HEK293 (cell line): ENCODE measurements around the gene TTLL4.

Experiments
- CTCF ChIA-PET: fragments of 350-600 bp; formaldehyde crosslinking; extraction: SDS; loops from one replicate; lab custom pipeline; 2021; ENCODE audit warnings: antibody characterized with exemption; lab: Yijun Ruan, JAX
- POLR2A ChIA-PET: fragments of 300-600 bp; formaldehyde crosslinking; extraction: SDS; loops from one replicate; lab custom pipeline; 2020; ENCODE audit warnings: antibody characterized with exemption, inconsistent platforms; lab: Yijun Ruan, JAX
- H3K27ac ChIP-seq: fragments of 200-500 bp; sonication (Bioruptor generic); 2 replicates; pipeline ENCODE4 v1.5.1; 2014; ENCODE audit warnings: low read depth, low read length, control low read depth, inconsistent platforms; ENCODE audit errors: extremely low read depth
- H3K36me3 ChIP-seq, 2 experiments: fragments of 200-500 bp in 1 of 2; sonication (Bioruptor generic) in 1 of 2; 1 replicate in 1 of 2; 2 replicates in 1 of 2; pipeline ENCODE4 v1.5.1; 2014 to 2017; ENCODE audit warnings: inconsistent platforms in 2 of 2, low read length in 2 of 2; ENCODE audit not compliant: control insufficient read depth in 2 of 2, insufficient read depth in 1 of 2
- H3K4me1 ChIP-seq: fragments of 200-500 bp; sonication (Bioruptor generic); 2 replicates; pipeline ENCODE4 v1.5.1; 2014; ENCODE audit warnings: mild to moderate bottlenecking, low read length, inconsistent platforms; ENCODE audit not compliant: control insufficient read depth, insufficient read depth
- H3K4me3 ChIP-seq: 2 replicates; pipeline ENCODE4 v1.5.1; 2011; ENCODE audit warnings: low read depth, mild to moderate bottlenecking, control low read depth, low read length, moderate library complexity
- H3K9me3 ChIP-seq: fragments of 200-500 bp; sonication (Bioruptor generic); 2 replicates; pipeline ENCODE4 v1.5.1; 2014; ENCODE audit warnings: low read depth, low read length, inconsistent platforms; ENCODE audit not compliant: control insufficient read depth, insufficient read depth
- GLI4 ChIP-seq: fragments of 450-650 bp; formaldehyde crosslinking; IDR thresholded peaks from 2 replicates; pipeline ENCODE4 v1.5.1; 2016; ENCODE audit warnings: missing biosample characterization, missing genetic modification characterization
- HIC1 ChIP-seq: fragments of 450-650 bp; formaldehyde crosslinking; IDR thresholded peaks from 2 replicates; pipeline ENCODE4 v1.5.1; 2016; ENCODE audit warnings: missing biosample characterization, missing genetic modification characterization
- HOXD13 ChIP-seq: sonication (generic); formaldehyde crosslinking; IDR thresholded peaks from 2 replicates; pipeline ENCODE4 v1.8.0; 2022; ENCODE audit warnings: missing genetic modification reagents, borderline replicate concordance
- KLF1 ChIP-seq: fragments of 450-650 bp; formaldehyde crosslinking; IDR thresholded peaks from 2 replicates; pipeline ENCODE4 v1.5.1; 2016; ENCODE audit warnings: missing biosample characterization, missing genetic modification characterization
- OVOL3 ChIP-seq: fragments of 450-650 bp; formaldehyde crosslinking; IDR thresholded peaks from 2 replicates; pipeline ENCODE4 v1.5.1; 2016; ENCODE audit warnings: missing biosample characterization, missing genetic modification characterization
- PRDM4 ChIP-seq: fragments of 450-650 bp; formaldehyde crosslinking; IDR thresholded peaks from 2 replicates; pipeline ENCODE4 v1.5.1; 2017; ENCODE audit warnings: missing biosample characterization, missing genetic modification characterization
- ZBTB21 ChIP-seq: fragments of 450-650 bp; formaldehyde crosslinking; IDR thresholded peaks from 2 replicates; pipeline ENCODE4 v1.5.1; 2017; ENCODE audit warnings: missing biosample characterization, missing genetic modification characterization
- ZBTB7A ChIP-seq: fragments of 450-650 bp; formaldehyde crosslinking; IDR thresholded peaks from 2 replicates; pipeline ENCODE4 v1.5.1; 2016; ENCODE audit warnings: low read depth, missing biosample characterization, missing genetic modification characterization
- ZFHX2 ChIP-seq: fragments of 450-650 bp; formaldehyde crosslinking; conservative IDR thresholded peaks from 2 replicates; pipeline ENCODE4 v1.5.1; 2016; ENCODE audit warnings: missing biosample characterization, missing genetic modification characterization
- ZNF211 ChIP-seq: fragments of 450-650 bp; formaldehyde crosslinking; IDR thresholded peaks from 2 replicates; pipeline ENCODE4 v1.5.1; 2016; ENCODE audit warnings: low read depth, missing biosample characterization, missing genetic modification characterization
- ZNF248 ChIP-seq: fragments of 450-650 bp; formaldehyde crosslinking; IDR thresholded peaks from 2 replicates; pipeline ENCODE4 v1.5.1; 2017; ENCODE audit warnings: missing biosample characterization, missing genetic modification characterization
- ZNF354C ChIP-seq: fragments of 450-650 bp; formaldehyde crosslinking; IDR thresholded peaks from 2 replicates; pipeline ENCODE4 v1.5.1; 2016; ENCODE audit warnings: missing biosample characterization, missing genetic modification characterization, low read depth, borderline replicate concordance
- ZNF37A ChIP-seq: fragments of 450-650 bp; IDR thresholded peaks from 2 replicates; pipeline ENCODE4 v1.5.1; 2018; ENCODE audit warnings: missing biosample characterization, missing genetic modification characterization
- ZNF449 ChIP-seq: fragments of 450-650 bp; formaldehyde crosslinking; IDR thresholded peaks from 2 replicates; pipeline ENCODE4 v1.5.1; 2017; ENCODE audit warnings: missing biosample characterization, mild to moderate bottlenecking, missing genetic modification characterization, moderate library complexity
- ZNF473 ChIP-seq: fragments of 450-650 bp; formaldehyde crosslinking; IDR thresholded peaks from 2 replicates; pipeline ENCODE4 v1.5.1; 2017; ENCODE audit warnings: missing biosample characterization, missing genetic modification characterization
- ZNF521 ChIP-seq: fragments of 450-650 bp; formaldehyde crosslinking; IDR thresholded peaks from 2 replicates; pipeline ENCODE4 v1.5.1; 2017; ENCODE audit warnings: missing biosample characterization, mild to moderate bottlenecking, missing genetic modification characterization
- ZNF639 ChIP-seq: fragments of 450-650 bp; formaldehyde crosslinking; IDR thresholded peaks from 2 replicates; pipeline ENCODE4 v1.5.1; 2016; ENCODE audit warnings: missing biosample characterization, missing genetic modification characterization
- ZNF658 ChIP-seq: fragments of 450-650 bp; formaldehyde crosslinking; IDR thresholded peaks from 2 replicates; pipeline ENCODE4; 2016; ENCODE audit warnings: missing biosample characterization, missing genetic modification characterization
- ZNF677 ChIP-seq: fragments of 450-650 bp; IDR thresholded peaks from 2 replicates; pipeline ENCODE4 v1.5.0; 2018; ENCODE audit warnings: missing biosample characterization, mild to moderate bottlenecking, missing genetic modification characterization, moderate library complexity
- ZNF692 ChIP-seq: fragments of 450-650 bp; formaldehyde crosslinking; IDR thresholded peaks from 2 replicates; pipeline ENCODE4 v1.5.1; 2016; ENCODE audit warnings: missing biosample characterization, missing genetic modification characterization
- ZNF704 ChIP-seq: fragments of 450-650 bp; formaldehyde crosslinking; IDR thresholded peaks from 2 replicates; pipeline ENCODE4 v1.5.1; 2016; ENCODE audit warnings: missing biosample characterization, missing genetic modification characterization
- ZNF768 ChIP-seq: fragments of 450-650 bp; formaldehyde crosslinking; IDR thresholded peaks from 2 replicates; pipeline ENCODE4 v1.5.1; 2018; ENCODE audit warnings: missing biosample characterization, mild to moderate bottlenecking, missing genetic modification characterization
- ZSCAN4 ChIP-seq: fragments of 450-650 bp; formaldehyde crosslinking; IDR thresholded peaks from 2 replicates; pipeline ENCODE4 v1.5.1; 2017; ENCODE audit warnings: missing biosample characterization, missing genetic modification characterization

Gene TTLL4

GRCh38 chr2:218745559-218746469 is 35.2 kb downstream of the TTLL4 start:
- POLR2A ChIA-PET = interaction anchor here (0.7 kb wide), 1 partner anchor 10 kb away, joined by 8 read pairs; no protein-coding TSS in a partner anchor
- no peak for TF ChIP-seq GLI4 (tag by site-specific recombination)
- no peak for TF ChIP-seq ZNF449 (tag by site-specific recombination)
- TF ChIP-seq HOXD13 = no peak
- TF ChIP-seq ZNF521 (tag by site-specific recombination) = no peak
- TF ChIP-seq ZNF704 = no peak
- TF ChIP-seq ZNF692 = no peak
- TF ChIP-seq ZNF354C (tag by site-specific recombination) = no peak
- no peak for TF ChIP-seq ZNF211 (tag by site-specific recombination)
- no peak for TF ChIP-seq ZBTB7A (tag by site-specific recombination)
- no peak for TF ChIP-seq ZNF473
- no peak for TF ChIP-seq PRDM4 (tag by site-specific recombination)
- no peak for TF ChIP-seq KLF1 (tag by site-specific recombination)
- TF ChIP-seq ZFHX2 (tag by site-specific recombination) = no peak
- peaks cover 42 to 90% of the 10 kb centered on the region in 2 experiments for H3K36me3 ChIP-seq
- no peaks in the 10 kb centered on the region for H3K9me3 ChIP-seq
- H3K27ac ChIP-seq = no peak overlapping the region
- CTCF ChIA-PET = interaction anchor here (0.5 to 1.0 kb wide), 3 partner anchors 21 to 58 kb away, joined by 3 to 5 read pairs (median 4); partner anchors contain the start of gene TTLL4
- H3K4me1 ChIP-seq = no peaks in the 10 kb centered on the region
- H3K4me3 ChIP-seq = no peak overlapping the region

- POLR2A ChIA-PET = no interaction called here
- H3K36me3 ChIP-seq = peaks cover 44 to 90% of the 10 kb centered on the region in 2 experiments
- H3K27ac ChIP-seq = no peak overlapping the region
- H3K9me3 ChIP-seq = no peaks in the 10 kb centered on the region
- no peaks in the 10 kb centered on the region for H3K4me1 ChIP-seq
- CTCF ChIA-PET = interaction anchor here (0.5 to 1.1 kb wide), 3 partner anchors 17 to 101 kb away, joined by 4 read pairs; no protein-coding TSS in a partner anchor
- no peak overlapping the region for H3K4me3 ChIP-seq
- TF ChIP-seq ZNF658 (tag by site-specific recombination) (no peak), HIC1 (tag by site-specific recombination) (no peak), ZNF768 (tag by site-specific recombination) (no peak), ZNF639 (tag by site-specific recombination) (no peak), ZSCAN4 (tag by site-specific recombination) (no peak), ZNF37A (no peak), OVOL3 (no peak), ZBTB21 (no peak), ZNF248 (tag by site-specific recombination) (no peak), ZNF677 (no peak), HOXD13 (no peak)
These were observed 35.8 kb downstream of the TTLL4 start for GRCh38 chr2:218746470-218746795.
